ENCODE measurements around the gene MINDY4.

Gene MINDY4

GRCh38 chr7:30789334-30789711 is 18.1 kb downstream of the MINDY4 start:
- no peaks in the 10 kb centered on the region for H3K79me2 ChIP-seq (ENCODE audit: control insufficient read depth, low read length)
- TF ChIP-seq, protein P1, sequence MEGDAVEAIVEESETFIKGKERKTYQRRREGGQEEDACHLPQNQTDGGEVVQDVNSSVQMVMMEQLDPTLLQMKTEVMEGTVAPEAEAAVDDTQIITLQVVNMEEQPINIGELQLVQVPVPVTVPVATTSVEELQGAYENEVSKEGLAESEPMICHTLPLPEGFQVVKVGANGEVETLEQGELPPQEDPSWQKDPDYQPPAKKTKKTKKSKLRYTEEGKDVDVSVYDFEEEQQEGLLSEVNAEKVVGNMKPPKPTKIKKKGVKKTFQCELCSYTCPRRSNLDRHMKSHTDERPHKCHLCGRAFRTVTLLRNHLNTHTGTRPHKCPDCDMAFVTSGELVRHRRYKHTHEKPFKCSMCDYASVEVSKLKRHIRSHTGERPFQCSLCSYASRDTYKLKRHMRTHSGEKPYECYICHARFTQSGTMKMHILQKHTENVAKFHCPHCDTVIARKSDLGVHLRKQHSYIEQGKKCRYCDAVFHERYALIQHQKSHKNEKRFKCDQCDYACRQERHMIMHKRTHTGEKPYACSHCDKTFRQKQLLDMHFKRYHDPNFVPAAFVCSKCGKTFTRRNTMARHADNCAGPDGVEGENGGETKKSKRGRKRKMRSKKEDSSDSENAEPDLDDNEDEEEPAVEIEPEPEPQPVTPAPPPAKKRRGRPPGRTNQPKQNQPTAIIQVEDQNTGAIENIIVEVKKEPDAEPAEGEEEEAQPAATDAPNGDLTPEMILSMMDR (IDR thresholded peaks at IDR 0.05; ENCODE audit: low read depth, low read length, poor library complexity, severe bottlenecking), result no peak
- TF ChIP-seq EZH2phosphoT487 (IDR thresholded peaks at IDR 0.05; ENCODE audit: borderline replicate concordance, low read length), result no peak
- 0 out of 2 replicates have a peak, but pooled peaks cover 3% of the 10 kb centered on the region for H3K36me3 ChIP-seq (ENCODE audit: control insufficient read depth, low read length)
- H3K4me3 ChIP-seq (ENCODE audit: low read length), result no peak overlapping the region
- H3K9me3 ChIP-seq (ENCODE audit: control insufficient read depth, insufficient read depth, low read length), result no peaks in the 10 kb centered on the region
- H3K27me3 ChIP-seq (ENCODE audit: control insufficient read depth, low read length), result no peaks in the 10 kb centered on the region
- H3K9me2 ChIP-seq (replicated peaks; ENCODE audit: control insufficient read depth, low read length), result no peaks in the 10 kb centered on the region
- H4K20me1 ChIP-seq (ENCODE audit: control insufficient read depth, insufficient read depth, low read depth, low read length), result no peaks in the 10 kb centered on the region
- H3K27ac ChIP-seq (ENCODE audit: low read depth, low read length), result no peak overlapping the region
- H3F3A ChIP-seq (ENCODE audit: control insufficient read depth, insufficient read depth), result no peaks in the 10 kb centered on the region
- H3K4me1 ChIP-seq (ENCODE audit: control insufficient read depth, low read length), result no peaks in the 10 kb centered on the region
- no peak overlapping the region for H3K4me2 ChIP-seq (ENCODE audit: low read length)

DNA sequence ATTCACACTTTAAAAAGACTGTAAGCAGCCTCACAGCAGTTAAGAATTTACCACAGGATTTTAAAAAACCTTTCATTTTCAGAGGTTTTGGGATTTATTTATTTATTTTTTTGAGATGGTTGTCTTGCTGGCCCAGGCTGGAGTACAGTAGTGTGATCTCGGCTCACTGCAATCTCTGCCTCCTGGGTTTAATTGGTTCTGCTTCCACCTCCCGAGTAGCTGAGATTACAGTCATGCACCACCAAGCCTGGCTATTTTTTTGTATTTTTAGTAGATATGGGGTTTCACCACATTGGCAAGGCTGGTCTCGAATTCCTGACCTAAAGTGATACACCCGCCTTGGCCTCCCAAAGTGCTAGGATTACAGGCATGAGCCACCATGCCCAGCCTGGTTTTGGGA is 19.1 kb downstream of the MINDY4 start:
- no peaks in the 10 kb centered on the region for H3K27me3 ChIP-seq (ENCODE audit: control insufficient read depth, low read length)
- peaks cover 4% of the 10 kb centered on the region for H3K4me1 ChIP-seq (ENCODE audit: control insufficient read depth, low read length)
- no peak overlapping the region for H3K27ac ChIP-seq (ENCODE audit: low read depth, low read length)
- H3K36me3 ChIP-seq (ENCODE audit: control insufficient read depth, low read length), result 0 out of 2 replicates have a peak, but pooled peaks cover 3% of the 10 kb centered on the region
- no peaks in the 10 kb centered on the region for H3K9me2 ChIP-seq (replicated peaks; ENCODE audit: control insufficient read depth, low read length)
- H3K9me3 ChIP-seq (ENCODE audit: control insufficient read depth, insufficient read depth, low read length), result no peaks in the 10 kb centered on the region
- H3K79me2 ChIP-seq (ENCODE audit: control insufficient read depth, low read length), result no peaks in the 10 kb centered on the region
- no peaks in the 10 kb centered on the region for H4K20me1 ChIP-seq (ENCODE audit: control insufficient read depth, insufficient read depth, low read depth, low read length)
- H3K4me2 ChIP-seq (ENCODE audit: low read length), result no peak overlapping the region
- TF ChIP-seq, protein P1 (IDR thresholded peaks at IDR 0.05; ENCODE audit: low read depth, low read length, poor library complexity, severe bottlenecking), result no peak
- no peak for TF ChIP-seq EZH2phosphoT487 (IDR thresholded peaks at IDR 0.05; ENCODE audit: borderline replicate concordance, low read length)
- no peak overlapping the region for H3K4me3 ChIP-seq (ENCODE audit: low read length)
- H3F3A ChIP-seq (ENCODE audit: control insufficient read depth, insufficient read depth), result no peaks in the 10 kb centered on the region

DNA sequence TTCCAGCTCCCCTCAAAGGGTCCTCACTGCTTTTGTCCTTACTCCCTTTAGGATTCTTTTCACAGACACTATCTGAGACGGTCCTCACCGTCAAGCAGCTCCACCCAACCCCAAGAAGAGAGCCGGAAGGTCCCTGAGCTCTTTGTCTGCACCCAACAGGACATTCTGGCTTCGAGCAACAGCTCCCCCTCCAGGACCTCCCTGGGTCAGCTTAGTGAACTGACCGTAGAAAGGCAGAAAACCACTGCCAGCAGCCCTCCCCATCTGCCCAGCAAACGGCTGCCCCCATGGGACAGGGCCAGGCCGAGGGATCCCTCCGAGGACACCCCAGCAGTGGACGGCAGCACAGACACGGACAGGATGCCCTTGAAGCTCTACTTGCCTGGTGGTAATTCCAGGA is 19.9 kb downstream of the MINDY4 start:
- H3K79me2 ChIP-seq (ENCODE audit: control insufficient read depth, low read length), result no peaks in the 10 kb centered on the region

More for the DNA sequence above, 19.9 kb downstream of the MINDY4 start:
- H3K4me1 ChIP-seq (ENCODE audit: control insufficient read depth, low read length), result peaks cover 12% of the 10 kb centered on the region
- H3K27ac ChIP-seq (ENCODE audit: low read depth, low read length), result no peak overlapping the region
- 0 out of 2 replicates have a peak, but pooled peaks cover 3% of the 10 kb centered on the region for H3K36me3 ChIP-seq (ENCODE audit: control insufficient read depth, low read length)
- H3K4me2 ChIP-seq (ENCODE audit: low read length), result no peak overlapping the region
- TF ChIP-seq, protein P1 (IDR thresholded peaks at IDR 0.05; ENCODE audit: low read depth, low read length, poor library complexity, severe bottlenecking), result no peak
- no peak for TF ChIP-seq EZH2phosphoT487 (IDR thresholded peaks at IDR 0.05; ENCODE audit: borderline replicate concordance, low read length)
- H3K4me3 ChIP-seq (ENCODE audit: low read length), result no peak overlapping the region
- no peaks in the 10 kb centered on the region for H3K9me3 ChIP-seq (ENCODE audit: control insufficient read depth, insufficient read depth, low read length)
- no peaks in the 10 kb centered on the region for H3K27me3 ChIP-seq (ENCODE audit: control insufficient read depth, low read length)
- H3F3A ChIP-seq (ENCODE audit: control insufficient read depth, insufficient read depth), result peaks cover under 1% of the 10 kb centered on the region; the same call in 1 of the 2 replicates
- no peaks in the 10 kb centered on the region for H4K20me1 ChIP-seq (ENCODE audit: control insufficient read depth, insufficient read depth, low read depth, low read length)
- no peaks in the 10 kb centered on the region for H3K9me2 ChIP-seq (replicated peaks; ENCODE audit: control insufficient read depth, low read length)
